GM10248 (cell line): ENCODE results near the gene CRYZ.
"Not testable (repeated sequence)": the region's sequence is repeated elsewhere in the genome, so short reads cannot be mapped to it uniquely, and the experiment has no call there.

Source experiments
- CTCF ChIA-PET: fragments of 300-600 bp; sonication (Branson Sonifier 250); formaldehyde crosslinking; extraction: SDS; loops from one replicate; lab custom pipeline; 2021; ENCODE audit warnings: antibody characterized with exemption; lab: Yijun Ruan, JAX
- POLR2A ChIA-PET: fragments of 350-650 bp; sonication (Branson Sonifier 250); formaldehyde crosslinking; extraction: SDS; loops from one replicate; lab custom pipeline; 2020; ENCODE audit warnings: antibody characterized with exemption; lab: Yijun Ruan, JAX
- DNase-seq: peaks from one replicate; pipeline ENCODE4 v3.0.0; 2012; ENCODE audit errors: extremely low spot score
- TF ChIP-seq, protein P1 (sequence below): IDR thresholded peaks from 2 replicates; pipeline ENCODE4 v1.5.1; 2012; ENCODE audit warnings: mild to moderate bottlenecking, low read depth; ENCODE audit errors: extremely low read depth, missing control alignments, control extremely low read depth

The CRYZ gene

DNA sequence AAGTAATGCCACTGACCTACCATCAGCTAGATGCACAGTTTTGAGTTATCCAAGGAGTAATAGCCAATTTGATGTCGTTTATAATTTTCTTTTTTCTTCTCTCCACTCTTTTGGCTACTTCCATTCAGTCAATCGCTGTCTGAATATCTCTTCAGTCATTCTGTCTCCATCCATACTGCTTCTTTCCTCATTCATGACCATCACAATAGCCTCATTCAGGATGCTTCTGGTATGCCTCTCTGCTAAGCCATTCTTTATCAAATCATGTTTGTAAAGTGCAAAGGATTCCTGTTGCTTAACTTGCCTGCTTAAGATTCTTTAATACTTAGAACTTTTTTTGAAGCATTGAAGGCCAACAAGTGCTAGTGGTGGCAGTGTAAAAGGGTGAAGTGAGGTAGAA is 20.3 kb upstream of the CRYZ start:
- ChIA-PET CTCF (no interaction called here), POLR2A (no interaction called here)
- no peak for DNase-seq
- TF ChIP-seq, protein P1, sequence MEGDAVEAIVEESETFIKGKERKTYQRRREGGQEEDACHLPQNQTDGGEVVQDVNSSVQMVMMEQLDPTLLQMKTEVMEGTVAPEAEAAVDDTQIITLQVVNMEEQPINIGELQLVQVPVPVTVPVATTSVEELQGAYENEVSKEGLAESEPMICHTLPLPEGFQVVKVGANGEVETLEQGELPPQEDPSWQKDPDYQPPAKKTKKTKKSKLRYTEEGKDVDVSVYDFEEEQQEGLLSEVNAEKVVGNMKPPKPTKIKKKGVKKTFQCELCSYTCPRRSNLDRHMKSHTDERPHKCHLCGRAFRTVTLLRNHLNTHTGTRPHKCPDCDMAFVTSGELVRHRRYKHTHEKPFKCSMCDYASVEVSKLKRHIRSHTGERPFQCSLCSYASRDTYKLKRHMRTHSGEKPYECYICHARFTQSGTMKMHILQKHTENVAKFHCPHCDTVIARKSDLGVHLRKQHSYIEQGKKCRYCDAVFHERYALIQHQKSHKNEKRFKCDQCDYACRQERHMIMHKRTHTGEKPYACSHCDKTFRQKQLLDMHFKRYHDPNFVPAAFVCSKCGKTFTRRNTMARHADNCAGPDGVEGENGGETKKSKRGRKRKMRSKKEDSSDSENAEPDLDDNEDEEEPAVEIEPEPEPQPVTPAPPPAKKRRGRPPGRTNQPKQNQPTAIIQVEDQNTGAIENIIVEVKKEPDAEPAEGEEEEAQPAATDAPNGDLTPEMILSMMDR = no peak

DNA sequence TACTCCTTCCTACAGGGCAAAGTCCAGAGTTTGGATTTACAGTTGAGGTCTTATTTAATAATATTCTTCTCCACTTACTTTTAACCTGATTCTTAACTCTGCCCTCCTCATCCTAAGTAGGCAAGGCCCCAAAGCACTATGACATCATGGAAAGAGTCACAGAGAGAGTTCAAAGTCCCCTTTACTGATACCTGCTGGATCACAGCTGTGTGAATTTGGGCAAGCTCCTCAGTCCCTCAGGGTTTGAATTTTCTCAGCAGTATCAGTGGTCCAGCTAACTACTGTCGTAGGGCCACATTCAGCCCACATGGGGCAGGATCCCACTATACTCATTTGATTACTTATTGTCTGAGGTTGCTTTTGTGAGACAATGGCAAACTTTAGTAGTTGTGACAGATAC is 16.1 kb upstream of the CRYZ start:
- CTCF ChIA-PET = interaction anchor here (1.2 to 2.1 kb wide), 4 partner anchors 13 to 23 kb away, joined by 3 to 6 read pairs (median 4); no protein-coding TSS in a partner anchor
- DNase-seq = peak; percentile 32
- POLR2A ChIA-PET = no interaction called here
- TF ChIP-seq, protein P1 = no peak

DNA sequence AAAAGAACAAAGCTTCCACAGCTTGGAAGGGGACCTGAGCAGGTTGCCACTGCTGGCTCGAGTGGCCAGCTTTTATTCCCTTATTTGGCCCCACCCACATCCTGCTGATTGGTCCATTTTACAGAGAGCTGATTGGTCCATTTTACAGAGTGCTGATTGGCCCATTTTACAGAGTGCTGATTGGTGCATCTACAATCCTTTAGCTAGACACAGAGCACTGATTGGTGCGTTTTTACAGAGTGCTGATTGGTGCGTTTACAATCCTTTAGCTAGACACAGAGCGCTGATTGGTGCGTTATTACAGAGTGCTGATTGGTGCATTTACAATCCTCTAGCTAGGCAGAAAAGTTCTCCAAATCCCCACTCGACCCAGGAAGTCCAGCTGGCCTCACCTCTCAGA is 12.4 kb upstream of the CRYZ start:
- POLR2A ChIA-PET, DNase-seq: not testable (repeated sequence)
- CTCF ChIA-PET = interaction anchor here (3.2 kb wide), 1 partner anchor 12 kb away, joined by 16 read pairs; the partner anchor contains the start of genes CRYZ and TYW3

DNA sequence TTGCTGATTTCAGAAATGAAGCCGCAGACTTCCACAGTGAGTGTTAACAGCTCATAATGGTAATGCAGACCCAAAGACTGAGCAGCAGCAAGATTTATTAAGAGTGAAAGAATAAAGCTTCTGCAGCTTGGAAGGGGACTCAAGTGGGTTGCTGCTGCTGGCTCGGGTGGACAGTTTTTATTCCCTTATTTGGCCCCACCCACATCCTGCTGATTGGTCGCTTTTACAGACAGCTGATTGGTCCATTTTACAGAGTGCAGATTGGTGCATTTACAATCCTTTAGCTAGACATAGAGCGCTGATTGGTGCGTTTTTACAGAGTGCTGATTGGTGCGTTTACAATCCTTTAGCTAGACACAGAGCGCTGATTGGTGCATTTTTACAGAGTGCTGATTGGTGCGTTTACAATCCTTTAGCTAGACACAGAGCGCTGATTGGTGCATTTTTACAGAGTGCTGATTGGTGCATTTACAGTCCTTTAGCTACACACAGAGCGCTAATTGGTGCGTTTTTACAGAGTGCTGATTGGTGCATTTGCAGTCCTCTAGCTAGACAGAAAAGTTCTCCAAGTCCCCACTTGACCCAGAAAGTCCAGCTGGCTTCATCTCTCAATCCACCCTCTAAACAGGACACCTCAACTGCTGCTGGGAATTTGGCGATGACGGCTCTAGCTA is 7.6 kb upstream of the CRYZ start:
- POLR2A ChIA-PET, DNase-seq: not testable (repeated sequence)
- CTCF ChIA-PET = interaction anchor here (1.5 kb wide), 1 partner anchor 42 kb away, joined by 3 read pairs; no protein-coding TSS in a partner anchor

DNA sequence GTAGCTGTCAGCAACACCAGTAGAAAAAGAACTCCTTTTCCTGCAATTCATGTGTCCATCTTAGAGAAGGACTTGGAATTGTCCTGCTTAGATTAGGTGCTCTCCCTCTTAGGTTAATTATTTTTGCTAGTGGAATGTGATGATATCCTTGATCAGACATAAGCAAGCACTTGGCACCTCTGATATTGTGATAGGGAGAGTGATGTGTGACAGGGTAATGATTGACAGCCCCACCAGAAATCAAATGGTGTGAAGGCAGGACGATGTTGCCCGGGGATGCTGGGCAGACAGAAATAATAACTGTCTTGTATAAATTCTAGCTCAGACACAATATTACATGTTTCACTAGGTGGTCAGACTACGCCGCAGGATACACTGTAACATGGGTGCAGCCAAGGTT is 4.5 kb upstream of the CRYZ start:
- TF ChIP-seq, protein P1 = no peak
- DNase-seq = no peak
- POLR2A ChIA-PET = no interaction called here
- CTCF ChIA-PET = interaction anchor here (1.0 to 2.6 kb wide), 3 partner anchors 9 to 22 kb away, joined by 3 to 7 read pairs (median 6); no protein-coding TSS in a partner anchor

DNA sequence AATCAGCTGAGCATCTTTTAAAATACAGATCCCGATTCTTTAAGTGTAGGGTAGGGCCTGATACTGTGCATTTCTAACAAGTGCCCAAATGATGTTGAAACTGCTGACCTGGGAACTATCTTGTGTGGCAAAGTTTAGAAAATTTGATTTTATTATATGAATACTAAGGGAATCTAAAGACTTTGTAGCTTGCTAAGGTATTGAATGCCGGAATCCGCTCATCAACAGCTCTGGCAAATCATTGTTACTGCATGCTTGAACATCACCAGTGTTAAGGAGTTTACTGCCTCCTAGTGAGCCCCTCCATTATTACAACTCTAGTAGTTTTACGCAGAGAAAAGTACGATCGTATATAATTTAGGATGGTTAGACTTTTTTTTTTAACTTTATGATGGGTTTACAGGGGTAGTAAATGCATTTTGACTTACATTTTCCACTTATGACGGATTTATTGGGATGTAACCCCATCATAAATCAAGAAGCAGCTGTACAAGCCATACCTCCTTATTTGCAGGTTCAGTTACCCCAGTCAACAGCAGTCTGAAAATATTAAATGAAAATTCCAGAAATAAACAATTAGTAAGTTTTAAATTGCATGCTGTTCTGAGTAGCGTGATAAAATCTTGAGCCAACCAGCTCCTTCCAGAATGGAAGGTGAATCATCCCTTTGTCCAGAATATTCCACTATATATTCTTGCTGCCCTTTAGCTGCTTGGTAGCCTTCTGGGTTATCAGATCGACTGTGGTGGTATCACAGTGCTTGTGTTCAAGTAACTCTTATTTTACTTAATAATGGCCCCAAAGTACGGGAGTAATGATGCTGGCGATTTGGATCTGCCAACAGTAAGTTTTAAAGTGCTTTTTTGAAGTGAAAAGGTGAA is 994 bp upstream of the CRYZ start:
- DNase-seq = peak; percentile 53
- ChIA-PET CTCF (interaction anchor here (0.8 to 5.0 kb wide), 23 partner anchors 9 to 894 kb away, joined by 3 to 33 read pairs (median 5); no protein-coding TSS in a partner anchor), POLR2A (no interaction called here)
- TF ChIP-seq, protein P1 = peak; percentile 68

DNA sequence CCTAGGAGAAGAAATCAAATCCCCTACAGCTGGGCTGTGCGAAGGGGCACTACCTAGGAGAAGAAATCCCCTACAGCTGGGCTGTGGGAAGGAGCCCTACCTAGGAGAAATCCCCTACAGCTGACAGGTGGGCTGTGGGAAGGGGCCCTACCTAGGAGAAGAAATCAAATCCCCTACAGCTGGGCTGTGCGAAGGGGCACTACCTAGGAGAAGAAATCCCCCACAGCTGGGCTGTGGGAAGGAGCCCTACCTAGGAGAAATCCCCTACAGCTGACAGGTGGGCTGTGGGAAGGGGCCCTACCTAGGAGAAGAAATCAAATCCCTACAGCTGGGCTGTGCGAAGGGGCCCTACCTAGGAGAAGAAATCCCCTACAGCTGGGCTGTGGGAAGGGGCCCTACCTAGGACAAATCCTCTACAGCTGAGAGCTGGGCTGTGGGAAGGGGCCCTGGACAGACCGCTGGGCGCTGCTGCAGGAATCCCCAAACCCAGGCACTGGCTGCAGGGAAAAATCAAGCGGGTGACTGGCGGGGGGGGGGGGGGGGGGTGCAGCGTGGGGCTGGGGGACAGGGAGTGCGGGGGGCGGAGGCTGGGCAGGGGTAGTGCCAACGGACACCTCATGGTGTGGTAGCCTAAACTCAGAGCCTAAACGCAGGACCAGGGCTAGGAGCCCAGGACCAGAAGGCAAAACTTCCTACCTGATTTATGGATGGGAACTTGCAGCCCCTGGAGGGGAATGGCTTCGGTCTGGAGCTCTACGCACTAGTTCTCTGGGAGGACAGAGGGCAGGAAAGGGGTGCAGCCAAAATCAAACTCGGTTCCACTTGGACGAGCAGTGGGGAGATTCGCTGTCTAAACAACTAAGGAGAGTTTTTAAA is 541 bp downstream of the CRYZ start:
- CTCF ChIA-PET = interaction anchor here (1.0 to 5.0 kb wide), 15 partner anchors 8 to 892 kb away, joined by 3 to 33 read pairs (median 5); no protein-coding TSS in a partner anchor
- POLR2A ChIA-PET = not testable (repeated sequence)
- DNase-seq = peak; percentile 23
